ENCODE results near the gene MAGEB6B. TPM values are rescaled to one million over a fixed set of nuclear protein-coding genes. Genes with fewer than 3 reads are reported as not detected.
"Not testable (repeated sequence)": the region's sequence is repeated elsewhere in the genome, so short reads cannot be mapped to it uniquely, and the experiment has no call there.

The MAGEB6B gene, protein sequence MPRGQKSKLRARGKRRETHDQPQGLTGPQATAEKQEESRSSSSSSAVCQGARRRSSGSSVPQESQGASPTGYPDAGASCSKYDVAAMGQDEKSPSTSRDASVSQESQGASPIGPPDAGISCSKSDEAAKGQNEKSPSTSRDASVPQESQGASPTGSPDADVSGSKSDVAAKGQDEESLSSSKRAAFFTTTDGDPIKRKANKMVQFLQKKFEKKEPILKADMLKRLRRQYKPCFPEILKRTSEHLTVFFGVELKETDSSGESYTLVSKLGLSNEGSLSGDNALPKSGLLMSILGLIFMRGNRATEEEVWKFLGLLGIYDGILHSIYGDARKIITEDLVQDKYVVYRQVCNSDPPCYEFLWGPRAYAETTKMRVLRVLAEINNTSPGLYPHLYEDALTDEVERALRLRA
- polyA plus RNA-seq (ENCODE audit: insufficient read length) = not detected

DNA sequence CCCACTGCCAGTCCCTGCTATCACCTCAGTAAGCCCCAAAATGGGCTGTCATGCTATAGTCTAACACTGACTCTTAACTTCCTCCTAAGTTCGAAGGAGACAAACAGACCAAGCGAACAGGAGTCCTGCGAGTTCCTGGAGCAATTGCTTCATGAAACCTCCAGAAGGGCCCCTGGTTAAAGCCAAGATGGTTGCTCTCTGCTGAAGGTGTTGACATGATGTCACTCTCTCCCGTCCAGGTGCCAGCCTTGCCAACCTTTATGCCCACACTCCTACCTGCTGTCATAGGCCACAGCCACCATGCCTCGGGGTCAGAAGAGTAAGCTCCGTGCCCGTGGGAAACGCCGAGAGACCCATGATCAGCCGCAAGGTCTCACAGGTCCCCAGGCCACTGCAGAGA, at the start of gene MAGEB6B:
Gene MAGEB6B (plus strand): TSS at position 301 of the 400 bp plus-strand sequence. CDS start 0 bp downstream, at position 301.
- no peak for DNase-seq

DNA sequence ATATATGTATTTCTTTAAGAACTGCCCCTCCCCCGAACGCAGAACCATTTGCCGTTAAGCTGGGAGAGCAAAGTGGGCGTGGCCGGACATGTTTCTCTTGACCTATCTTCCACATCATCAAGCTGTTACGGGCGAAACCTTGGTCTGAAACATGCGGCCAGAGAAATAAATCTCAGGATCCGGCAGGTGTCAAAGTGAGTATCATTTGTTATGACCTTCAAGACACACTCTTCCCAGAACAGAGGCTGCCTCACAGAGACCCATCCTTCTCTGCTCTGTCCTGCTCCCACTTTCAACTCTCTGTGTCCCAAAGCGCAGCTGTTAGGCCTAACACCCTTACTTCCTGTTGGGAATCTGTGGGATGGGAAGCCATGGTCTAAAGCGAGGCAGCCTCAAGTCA, 22.1 kb upstream of the MAGEB6B start, which contains the start of gene MAGEB18:
Gene MAGEB18 (plus strand): TSS at position 70 of the 400 bp plus-strand sequence. CDS start 643 bp downstream, outside the sequence.
- DNase-seq = no peak

DNA sequence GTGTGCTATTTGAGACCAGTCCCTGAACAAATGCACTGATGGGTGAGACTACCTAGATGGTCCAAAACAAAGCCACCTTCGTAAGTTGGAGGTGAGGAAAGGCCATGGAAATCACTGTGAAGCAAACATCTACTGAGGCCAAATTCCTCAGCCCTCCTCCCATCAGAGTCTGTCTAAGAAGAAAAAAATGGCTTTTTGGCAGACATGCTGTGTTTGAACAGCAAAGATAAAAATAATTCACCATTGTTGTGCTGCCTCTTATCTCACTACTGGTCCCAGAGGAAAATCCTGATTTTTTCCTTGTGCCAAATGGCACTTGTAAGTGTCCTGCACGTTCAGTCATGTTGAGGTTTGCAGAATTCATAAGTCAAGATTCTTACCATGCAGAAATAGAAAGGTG, 14.4 kb upstream of the MAGEB6B start:
- DNase-seq = no peak

DNA sequence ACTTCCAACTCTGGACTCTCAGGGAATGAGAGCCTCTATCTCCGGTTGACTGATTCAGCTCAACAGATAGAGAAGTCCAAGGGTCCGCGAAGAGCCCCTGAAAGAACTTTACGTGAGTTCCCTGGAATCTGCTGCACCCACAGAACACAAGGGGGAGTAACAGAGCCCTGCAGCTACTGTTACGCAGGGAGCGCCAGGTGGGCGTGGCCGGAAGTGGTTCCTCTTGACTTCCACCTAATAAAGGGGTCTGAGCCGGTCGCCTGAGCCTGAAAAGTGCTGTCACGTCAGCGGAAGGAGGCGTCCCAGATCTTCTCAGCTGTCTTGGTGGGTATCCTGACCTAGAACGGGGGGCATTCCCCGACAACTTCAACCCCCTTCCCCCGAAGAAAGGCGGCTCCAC, 31.8 kb downstream of the MAGEB6B start, which contains the start of gene MAGEB6:
Gene MAGEB6 (plus strand): TSS at position 237 of the 400 bp plus-strand sequence. CDS start 1,407 bp downstream, outside the sequence.
- DNase-seq = no peak

DNA sequence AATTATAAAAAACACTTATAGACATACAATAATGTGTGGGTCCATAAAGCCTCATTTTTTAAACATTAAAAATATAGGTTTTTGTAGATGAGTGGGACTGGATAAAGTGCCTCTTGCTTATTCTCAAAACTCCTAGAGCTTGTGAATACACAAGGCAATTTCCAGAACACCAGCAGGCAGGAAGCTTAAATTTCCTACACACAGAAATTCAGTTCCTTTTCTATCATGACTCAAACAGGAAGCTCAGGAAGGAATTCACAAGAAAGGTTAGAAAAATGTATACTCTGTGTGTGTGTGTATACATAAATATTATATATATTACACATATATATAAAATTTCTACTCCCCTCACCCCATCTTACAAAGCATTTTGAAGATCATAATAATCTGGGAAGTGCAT, 43.2 kb downstream of the MAGEB6B start:
- DNase-seq = no peak

DNA sequence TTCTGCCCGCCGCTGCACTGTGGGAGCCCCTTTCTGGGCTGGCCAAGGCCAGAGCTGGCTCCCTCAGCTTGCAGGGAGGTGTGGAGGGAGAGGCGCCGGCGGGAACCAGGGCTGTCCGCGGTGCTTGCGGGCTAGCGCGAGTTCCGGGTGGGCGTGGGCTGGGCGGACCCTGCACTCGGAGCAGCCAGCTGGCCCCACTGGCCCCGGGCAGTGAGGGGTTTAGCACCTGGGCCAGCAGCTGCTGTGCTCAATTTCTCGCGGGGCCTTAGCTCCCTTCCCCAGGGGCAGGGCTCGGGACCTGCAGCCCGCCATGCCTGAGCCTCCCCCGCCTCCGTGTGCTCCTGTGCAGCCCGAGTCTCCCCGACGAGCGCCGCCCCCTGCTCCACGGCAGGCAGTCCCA, 44.3 kb downstream of the MAGEB6B start:
- DNase-seq = not testable (repeated sequence)

DNA sequence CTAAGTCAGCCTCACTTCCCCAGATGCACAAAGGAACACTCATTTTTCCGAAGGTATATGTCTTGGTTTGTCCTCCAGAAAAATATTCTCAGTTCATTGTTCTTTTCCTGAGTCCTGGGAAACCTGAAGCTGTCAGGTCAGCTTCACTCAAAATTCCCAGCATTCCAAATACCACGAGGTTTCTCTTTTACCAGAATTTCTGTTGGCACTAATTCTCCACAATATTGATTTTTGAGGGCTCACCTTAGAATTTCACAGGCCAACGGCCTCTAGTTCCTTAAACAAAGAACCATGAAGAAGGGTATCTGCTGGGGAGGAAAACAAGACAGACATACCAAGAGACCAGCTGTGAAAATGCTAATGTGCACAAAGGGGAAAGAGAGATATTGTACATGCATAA, 47.6 kb downstream of the MAGEB6B start:
- DNase-seq = no peak

Other genes with a start within 250 kb of the MAGEB6B start
- not detected for gene MAGEB18, start 22.3 kb upstream of the MAGEB6B start, polyA plus RNA-seq (ENCODE audit: insufficient read length)
- gene MAGEB6, start 31.8 kb downstream of the MAGEB6B start, polyA plus RNA-seq (ENCODE audit: insufficient read length) = not detected
- not detected for gene MAGEB5, start 55.6 kb downstream of the MAGEB6B start, polyA plus RNA-seq (ENCODE audit: insufficient read length)